Stimulated activated CD4-positive, alpha-beta T cell treated with anti-CD3 and anti-CD28 coated beads, TNF-alpha, amount 100 ng/mL, for 4 hours (primary cell): ENCODE measurements around the gene ANXA6.

Source experiments
- DNase-seq, 3 experiments: peaks; one replicate each; pipeline ENCODE4 v3.0.0-alpha.2; 2020; ENCODE audit warnings: low read depth in 3 of 3

ANXA6 gene

DNA sequence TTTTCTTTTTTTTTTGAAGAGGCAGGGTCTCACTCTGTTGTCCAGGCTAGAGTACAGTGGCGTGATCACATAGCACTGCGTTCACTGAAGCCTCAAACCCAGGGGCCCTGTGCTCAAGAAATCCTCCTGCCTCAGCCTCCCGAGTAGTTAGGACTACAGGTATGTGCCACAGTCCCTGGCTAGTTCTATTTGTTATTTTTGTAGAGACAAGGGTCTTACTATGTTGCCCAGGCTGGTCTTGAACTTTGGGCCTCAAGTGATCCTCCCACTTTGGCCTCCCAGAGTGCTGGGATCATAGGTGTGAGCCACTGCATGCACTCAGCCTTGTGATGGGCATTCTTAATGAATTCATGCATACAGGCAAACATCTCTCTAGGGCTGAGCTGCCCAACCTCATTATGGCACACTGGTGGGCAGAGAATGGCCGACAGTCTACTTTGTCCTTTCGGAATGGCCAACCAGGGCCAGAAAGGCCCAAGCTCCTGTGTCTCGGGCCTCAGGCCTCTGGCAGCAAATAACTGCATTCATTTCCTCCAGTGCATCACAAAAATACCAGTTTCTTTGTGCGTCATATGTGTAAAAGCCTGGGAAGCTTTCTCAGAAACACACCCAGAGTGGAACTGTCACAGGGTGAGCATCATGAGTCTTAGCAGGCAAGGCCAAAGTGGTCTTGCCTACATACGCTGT, 27.2 kb downstream of the ANXA6 start:
- DNase-seq, result no peak

DNA sequence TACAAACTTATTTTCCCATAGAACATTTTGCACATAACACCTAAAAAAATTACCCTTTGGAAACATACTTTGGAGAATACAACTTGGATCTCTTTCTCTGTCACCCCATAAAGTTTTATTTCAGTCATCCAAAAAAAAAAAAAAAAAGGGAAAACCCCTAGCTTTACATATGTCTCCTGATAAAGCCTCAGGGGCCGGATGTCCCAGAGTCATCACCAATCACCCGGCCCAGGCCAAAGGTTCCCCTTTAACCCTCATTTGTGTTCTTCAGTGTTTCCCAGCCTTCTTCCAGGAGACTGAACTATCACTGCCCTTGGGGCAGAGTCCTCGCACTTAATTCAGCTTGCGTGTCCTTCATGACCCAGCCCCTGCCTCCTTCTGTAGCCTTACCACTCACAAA, 28.8 kb downstream of the ANXA6 start:
- DNase-seq, result no peak

DNA sequence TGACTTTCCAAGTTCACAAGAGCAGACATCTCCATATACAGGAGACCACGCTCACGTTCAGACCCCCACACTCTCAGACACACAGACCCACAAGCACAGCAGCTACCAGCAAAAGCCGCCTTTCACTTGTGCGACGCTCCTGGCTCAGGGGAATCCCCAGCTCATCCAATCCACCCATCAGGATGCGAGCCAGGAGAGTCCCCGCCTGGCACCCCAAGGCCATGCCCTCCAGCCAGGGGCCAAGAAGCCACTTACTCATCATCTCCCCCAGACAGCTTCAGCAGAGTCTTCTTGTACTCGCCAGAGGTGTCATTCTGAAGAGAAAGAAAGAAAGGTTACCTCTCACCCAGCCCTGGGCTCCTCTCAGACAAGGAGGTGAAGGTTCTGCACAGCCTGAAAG, 29.7 kb downstream of the ANXA6 start:
- DNase-seq, result no peak

DNA sequence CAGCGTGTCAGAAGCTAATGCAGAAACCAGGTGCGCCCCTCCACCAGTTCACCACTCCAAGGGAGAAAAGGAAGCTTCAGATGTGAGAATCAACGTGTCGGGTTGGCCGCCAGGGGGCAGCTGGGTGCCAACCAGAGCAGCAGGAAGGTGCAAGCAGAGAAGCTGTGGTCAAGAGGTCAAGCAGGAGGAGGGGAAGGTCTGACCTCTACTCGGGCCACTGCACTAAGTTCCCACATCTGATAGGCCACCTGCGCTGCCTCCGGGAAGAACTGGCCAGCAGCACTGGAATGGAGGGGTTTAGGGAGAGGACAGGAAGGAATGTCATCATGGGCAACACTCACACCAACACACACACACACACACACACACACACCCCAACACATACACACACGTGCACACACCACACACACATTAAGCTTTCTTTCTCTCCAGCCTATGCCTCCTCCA, 31.4 kb downstream of the ANXA6 start:
- DNase-seq, result peak; percentile 42 to 50 (median 43)

DNA sequence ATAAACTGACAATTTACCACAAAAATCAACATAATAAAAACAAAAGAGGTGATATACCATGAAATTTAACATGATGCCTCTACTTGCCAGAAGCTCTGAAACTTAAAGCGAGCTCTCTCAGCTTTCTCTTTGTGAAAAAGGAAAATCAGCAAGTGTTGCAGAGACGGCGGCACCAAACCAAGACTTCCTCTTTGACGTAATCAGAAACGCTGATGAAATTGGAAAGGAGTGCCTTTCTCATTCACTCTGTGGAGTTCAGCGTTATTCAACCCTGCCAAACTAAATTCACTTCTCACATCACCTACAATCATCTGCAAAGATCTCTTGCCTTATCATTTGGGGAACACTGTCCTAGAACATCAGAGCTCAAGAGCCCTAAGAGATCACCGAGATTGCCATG, 32.2 kb downstream of the ANXA6 start:
- no peak for DNase-seq

DNA sequence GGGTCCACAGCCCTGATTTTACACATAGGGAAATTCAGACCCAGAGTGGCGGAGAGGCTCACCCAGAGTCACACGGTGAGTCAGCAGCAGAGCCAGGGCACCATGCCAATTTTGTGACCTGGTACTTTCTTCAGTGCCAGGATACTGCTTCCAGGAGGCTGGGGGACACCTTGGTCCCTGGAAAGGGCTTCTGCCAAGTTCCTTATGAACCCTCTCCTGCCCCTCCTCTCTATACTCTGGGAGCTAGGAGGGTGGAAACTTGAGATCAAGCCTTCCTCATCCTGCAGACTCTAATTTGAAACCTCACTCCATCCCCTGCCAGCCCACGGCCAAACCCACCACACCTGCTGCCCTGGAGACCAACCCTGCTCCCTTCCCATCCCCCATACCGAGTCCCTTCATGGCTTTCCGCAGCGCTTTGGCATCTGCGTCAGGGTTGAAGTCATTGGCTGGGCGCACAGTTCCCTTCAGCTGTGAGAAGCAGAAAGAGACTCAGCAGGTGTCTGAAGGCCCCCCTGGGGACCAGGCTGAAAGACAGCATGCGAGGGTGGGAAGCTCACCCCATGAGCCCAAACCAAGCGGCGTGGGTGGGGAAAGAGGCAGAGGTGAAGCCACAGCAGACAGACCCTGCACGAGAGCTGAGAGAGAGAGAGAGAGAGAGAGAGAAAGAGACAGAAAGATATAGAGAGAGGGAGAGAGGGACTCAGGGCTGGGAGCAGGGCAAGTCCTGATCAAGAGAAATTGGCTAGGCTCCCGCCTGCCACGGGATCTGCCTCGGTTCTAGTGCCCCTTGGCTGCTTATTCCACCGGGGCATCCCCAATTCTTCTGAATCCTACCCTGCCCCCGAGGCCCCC, 33.5 kb downstream of the ANXA6 start:
- DNase-seq, result no peak

DNA sequence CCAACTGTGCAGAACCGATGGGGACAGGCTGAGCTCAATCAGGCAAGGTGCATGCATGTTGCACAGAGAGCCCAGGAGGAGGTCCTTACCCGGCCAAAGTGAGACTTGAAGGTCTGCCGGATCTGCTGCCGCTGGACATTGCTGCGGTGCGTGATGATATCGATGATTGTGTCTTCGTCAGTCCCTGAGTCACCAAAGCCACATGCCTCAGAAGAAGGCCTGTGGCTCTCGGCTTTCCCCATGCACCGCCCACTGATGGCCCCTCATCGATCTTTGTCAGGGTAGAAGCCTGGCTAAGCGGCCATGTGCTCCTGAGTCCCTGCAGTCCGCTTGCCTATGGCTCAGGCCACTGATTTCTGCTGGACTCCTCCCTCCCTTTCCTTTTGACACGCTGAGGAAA, 34.8 kb downstream of the ANXA6 start:
- DNase-seq, result no peak

DNA sequence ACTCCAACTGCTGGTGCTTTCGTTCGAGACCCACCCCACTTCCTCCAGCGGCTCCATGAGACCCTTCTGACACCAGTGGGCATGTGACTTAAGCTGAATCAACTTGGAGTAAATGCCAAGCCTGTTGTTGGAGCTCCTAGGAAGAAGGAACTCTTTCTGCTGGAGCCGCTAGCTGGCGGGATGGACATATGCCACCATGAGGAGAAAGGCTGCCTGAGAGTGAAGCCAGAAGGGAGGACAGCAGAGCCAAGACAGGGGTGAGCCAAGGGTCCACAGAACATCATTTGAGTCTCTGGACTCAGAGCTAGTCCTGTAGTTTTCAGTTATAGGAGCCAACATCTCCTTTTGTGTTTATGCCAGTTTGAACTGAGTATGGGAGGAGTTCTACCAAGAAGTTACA, 35.9 kb downstream of the ANXA6 start:
- DNase-seq, result no peak

DNA sequence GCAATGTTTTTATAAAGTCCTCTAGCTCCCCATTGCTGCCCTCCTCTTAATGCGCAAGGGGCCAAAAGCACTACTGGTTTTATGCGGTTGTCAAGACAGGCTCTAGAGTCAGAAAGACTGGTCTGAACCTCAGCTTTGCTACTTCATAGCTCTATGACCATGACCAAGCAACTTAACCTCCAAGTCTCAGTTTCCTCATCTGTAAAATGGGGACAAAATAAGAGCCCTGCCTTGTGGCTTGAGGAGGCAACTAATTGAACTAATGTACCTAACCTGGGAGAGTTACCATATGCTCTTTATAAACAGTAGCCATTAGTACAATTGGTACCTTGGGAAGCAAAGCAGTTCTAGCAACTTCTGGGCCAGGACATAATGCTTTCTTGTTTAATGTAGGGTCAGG, 36.5 kb downstream of the ANXA6 start:
- DNase-seq, result no peak

DNA sequence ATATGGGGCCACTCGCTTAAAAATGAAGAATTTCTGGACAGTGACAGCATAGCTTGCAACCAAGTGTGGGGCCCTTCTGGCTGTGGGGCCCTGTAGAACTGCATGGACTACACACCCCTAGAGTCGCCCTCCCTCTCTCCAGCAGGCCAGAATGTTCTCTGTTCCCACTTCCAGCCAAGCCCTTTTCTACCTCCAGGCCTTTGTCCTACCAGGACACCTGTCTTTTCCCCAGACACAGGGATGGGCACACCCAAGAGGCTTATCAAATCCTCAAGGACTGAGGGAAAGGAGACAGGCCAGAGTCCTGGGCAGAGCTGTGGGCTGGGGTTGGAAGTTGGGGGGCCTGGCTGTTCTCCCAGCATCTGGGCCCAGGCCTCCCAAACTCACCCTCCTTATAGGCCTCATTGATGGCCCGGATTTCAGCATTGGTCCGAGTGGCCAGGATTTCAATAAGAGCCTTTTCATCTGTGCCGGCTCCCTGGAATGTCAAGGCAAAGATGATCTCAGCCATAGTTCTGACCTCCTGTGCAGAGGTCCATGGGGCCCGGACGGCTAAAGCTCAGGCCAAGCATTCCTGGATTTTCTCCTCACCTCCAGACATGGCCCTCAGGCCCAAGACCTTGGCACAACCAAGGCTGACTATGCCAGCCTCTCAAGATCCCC, 38.5 kb downstream of the ANXA6 start:
- no peak for DNase-seq

DNA sequence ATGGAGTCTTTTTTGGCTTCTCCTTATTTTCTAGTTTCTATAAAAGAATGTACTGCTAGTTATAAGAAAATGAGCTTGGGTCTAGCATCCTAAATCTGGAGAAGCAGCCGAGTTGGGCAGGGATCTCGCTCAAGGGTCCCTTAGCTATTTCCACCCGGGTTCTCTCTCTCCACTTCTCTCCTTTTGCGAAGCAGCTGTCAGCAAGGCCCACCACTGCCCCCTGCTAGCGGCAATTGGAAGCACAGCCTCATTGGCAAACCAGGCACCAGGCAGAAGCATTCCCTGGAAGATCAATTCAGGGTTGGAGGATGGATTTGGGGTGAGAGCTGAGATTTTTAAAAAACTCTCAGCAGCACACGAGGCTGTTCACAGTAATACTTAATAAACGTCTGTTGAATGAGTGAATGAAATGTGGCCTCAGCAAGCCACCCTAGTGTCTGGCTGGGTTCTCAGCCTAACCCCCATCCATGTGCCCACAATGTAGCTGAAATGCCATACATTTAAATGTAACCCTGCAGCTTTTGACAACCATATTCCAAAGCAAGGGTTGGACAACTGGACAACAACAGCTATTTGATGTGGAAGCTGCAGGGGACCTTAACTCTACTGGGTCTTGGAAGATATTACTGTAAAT, 42.2 kb downstream of the ANXA6 start:
- DNase-seq, result peak; percentile 58 to 65 (median 58)

DNA sequence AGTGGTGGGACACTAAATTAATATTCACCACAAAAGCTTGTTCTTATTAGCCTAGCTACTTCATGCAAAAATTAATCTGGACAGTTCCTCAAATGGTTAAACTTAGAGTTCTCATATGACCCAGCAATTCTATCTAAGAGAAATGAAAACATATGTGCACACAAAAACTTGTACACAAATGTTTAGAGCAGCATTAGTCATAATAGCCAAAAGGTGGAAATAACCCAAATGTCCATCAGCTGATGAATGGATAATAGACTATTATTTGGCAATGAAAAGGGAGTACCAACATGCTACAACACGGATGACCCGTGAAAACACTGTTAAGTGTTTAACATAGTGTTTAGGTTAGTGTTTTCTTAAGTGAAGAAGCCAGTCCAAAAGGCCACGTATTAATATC, 43.9 kb downstream of the ANXA6 start:
- no peak for DNase-seq

DNA sequence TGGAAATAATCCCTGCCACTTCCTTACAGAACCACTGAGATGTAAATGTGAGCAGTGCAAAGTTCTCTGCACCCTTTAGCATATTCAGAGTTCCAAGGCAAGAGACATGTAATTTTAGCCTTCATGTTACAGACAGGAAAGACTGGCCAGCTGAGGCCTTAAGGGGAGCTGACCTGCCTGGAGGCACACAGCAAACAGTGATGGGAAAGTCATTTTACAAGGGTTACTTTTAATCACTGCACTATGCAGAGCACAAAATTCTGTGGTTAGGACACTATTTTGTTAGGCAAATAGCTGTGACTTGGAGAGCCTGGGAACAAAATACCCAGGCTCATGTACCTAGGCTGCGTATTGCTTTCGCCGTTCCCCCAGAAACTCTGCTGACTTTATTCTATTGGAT, 46.6 kb downstream of the ANXA6 start:
- DNase-seq, result no peak

DNA sequence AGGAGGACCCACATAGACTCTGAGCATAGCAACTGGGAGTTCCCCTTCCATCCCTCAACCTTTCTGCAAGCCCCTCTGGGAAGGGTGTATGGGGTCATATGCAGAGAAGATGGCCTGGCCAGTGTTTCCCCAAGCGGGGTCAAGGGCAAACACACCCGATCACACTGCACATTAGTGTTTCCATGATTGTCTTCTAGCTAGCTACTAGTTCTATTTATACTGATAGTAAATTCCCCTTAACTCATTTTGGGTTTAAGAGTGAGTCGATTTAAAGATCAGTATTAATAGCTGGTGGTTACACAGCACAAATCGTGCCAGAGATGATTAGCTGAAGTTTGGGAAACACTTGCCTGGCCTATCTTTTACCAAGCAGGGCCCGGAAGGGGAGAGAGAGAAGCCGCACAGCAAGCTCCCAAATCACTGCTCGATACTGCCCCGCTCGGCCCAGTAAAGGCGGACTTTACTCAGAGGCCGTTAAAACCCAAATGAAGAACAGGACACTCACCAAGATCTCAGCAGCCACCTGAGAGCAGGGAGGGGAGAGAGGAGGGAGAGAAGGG, 47.4 kb downstream of the ANXA6 start:
- no peak for DNase-seq

DNA sequence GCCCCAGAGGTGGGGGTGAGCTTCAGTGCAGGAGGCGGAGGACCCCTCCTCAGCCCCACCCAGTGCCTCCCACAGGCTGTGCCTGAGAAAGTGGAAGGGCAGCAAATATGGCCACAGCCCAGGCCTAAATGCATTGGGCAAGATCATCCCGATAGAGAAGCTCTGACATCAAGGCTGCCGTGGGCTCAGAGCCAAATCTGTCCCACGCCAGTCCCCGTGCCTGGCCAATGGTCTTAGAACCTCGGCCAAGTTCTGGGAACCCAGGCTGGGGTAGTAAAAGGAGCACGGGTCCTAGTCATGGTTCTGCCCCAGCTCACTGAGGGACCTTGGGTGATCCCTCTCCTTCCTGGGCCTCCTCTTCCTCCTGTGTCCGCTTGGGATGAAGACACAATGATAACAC, 49.0 kb downstream of the ANXA6 start:
- no peak for DNase-seq

DNA sequence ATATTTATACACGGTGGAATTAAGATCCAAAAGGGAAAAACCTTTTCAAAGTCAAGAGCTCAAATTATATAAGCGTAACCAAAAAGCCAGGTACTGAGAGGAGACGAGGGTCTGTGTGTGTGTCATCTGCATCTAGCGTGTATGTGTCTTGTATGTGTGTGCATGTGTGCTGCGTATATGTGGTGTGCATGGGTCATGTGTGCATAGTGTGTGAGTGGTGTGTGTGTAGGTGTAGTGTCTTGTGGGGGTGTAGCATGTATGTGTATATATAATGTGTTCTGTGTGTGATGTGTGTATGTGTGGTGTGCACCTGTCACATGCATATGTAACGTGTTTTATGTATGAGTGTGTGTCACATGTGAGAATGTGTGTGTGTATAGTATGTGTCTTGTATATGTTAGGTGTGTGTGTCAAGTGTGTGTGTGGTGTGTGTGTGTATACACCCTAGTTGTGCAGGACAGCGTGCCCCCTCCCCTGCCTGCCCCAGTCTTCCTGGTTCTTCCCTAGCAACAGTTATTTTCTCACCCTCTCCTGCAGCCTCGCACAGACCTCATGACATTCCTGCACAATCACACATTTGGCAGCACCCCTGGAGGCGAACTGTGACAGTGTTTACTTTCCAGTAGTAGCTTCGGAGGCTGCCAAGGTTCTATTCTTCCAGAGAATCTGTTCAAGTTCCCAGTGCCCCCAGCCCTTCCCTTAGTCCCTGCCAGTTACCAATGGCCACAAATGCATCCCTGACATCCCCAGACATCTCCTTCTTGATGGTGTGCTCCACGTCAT, 49.6 kb downstream of the ANXA6 start:
- no peak for DNase-seq

DNA sequence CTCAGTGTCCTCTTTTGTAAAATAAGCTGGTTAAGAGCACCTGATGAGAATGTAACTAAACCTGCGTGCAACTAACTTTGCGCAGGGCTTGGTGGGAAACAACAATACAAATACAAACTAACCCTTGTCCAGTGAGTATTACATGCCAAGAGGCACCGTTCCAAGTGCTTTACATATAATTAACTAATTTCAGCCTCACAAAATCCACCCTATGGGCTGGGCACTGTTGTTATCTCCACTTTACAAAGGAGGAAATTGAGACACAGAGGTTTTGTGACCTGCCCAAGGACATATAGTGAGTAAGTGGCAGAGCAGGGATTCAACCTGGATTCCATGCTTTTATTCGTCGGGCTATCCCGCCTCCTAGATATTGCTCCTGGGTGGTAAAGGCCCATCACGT, 50.5 kb downstream of the ANXA6 start:
- DNase-seq, result no peak

DNA sequence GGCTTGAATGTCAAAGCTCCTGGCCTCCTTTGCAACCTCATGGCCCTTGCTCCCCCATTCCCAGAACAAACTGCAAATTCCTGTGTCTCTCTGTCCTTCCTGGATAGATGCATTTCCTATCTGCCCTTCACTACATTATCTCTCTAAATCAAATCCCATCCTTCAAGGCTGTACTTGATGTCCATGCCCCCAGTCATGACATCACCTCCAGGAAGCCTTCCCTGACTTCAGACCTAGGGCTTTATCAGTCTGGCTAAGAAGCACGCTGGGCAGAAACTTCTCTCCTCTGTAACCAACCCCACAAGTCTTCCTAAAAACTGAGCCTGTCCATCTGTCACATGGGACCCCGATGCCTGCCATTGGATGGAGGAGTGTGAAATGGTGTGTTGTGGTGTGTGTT, 51.1 kb downstream of the ANXA6 start:
- no peak for DNase-seq

DNA sequence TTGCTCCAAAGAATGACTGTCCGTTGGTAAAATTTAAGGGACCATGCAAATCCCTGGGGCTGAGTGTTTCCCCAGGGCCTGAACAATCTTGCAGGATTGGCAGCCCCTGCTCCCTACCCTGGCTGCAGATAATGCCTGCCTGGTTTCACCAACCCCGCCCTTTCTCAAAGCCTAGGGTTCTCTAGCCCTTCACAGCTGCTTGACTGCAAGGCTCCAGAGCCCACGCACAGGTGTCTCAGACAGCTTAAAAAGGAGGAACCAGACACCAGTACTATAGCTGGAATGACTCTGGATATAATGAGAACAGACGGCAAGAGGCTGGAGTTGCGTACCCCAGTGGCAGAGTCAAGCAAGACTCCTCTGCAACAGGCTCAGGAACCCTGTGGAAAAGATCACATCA, 51.5 kb downstream of the ANXA6 start:
- DNase-seq, result no peak

DNA sequence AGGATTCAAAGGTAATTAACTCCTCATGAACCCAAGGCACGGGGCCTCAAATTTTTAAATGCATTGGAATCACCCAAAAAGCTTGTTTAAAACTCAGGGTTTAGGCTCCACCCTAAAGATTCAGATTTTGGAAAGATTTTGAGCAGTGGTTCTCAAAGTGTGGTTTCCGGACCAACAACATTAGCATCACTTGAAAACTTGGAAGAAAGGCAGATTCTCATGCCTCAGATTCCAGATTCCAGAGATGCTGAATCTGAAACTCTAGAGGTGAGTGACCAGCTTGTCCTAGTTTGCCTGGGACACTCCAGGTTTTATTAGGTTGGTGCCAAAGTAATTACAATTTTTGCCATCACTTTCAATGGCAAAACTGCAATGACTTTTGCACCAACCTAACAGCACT, 52.0 kb downstream of the ANXA6 start:
- DNase-seq, result no peak

DNA sequence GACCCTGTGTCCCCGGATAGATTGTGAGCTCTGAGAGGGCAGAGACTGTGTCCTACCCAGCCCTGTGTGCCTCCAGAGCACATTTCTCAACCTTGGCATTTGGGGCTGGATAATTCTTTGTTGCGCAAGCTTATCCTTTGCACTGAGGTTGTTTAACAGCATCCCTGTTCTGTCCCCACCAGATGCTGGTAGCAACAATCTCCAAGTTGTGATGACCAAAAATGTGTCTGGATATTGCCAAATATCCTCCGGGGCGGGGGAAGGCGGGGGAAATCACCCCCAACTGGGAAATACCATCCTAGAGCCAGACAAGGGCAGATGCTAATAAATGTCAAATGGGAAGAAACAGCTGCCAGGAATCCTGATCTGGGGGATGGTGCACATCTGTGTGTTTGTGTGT, 52.8 kb downstream of the ANXA6 start:
- no peak for DNase-seq
